Nephron progenitor cell (in vitro differentiated cells): Measurements from ENCODE around the gene SMAD3.

Experiments
- DNase-seq: peaks from one replicate; pipeline ENCODE4 v3.0.0; 2021
- H3K27ac Mint-ChIP-seq: 2 replicates; pipeline ENCODE4 v1.8.0; 2021; ENCODE audit warnings: mild to moderate bottlenecking, moderate library complexity, mixed read lengths
- H3K27me3 Mint-ChIP-seq: 2 replicates; pipeline ENCODE4 v1.8.0; 2021; ENCODE audit warnings: mild to moderate bottlenecking, low read depth, mixed read lengths; ENCODE audit not compliant: poor library complexity
- H3K36me3 Mint-ChIP-seq: 2 replicates; pipeline ENCODE4 v1.8.0; 2021; ENCODE audit warnings: low read depth, mixed read lengths
- H3K4me1 Mint-ChIP-seq: 2 replicates; pipeline ENCODE4 v1.8.0; 2021; ENCODE audit warnings: mixed read lengths
- H3K4me3 Mint-ChIP-seq: 2 replicates; pipeline ENCODE4 v1.8.0; 2021; ENCODE audit warnings: mild to moderate bottlenecking, moderate library complexity, mixed read lengths
- H3K9me3 Mint-ChIP-seq: 2 replicates; pipeline ENCODE4 v1.8.0; 2021; ENCODE audit warnings: mild to moderate bottlenecking, moderate library complexity, mixed read lengths
- TF ChIP-seq, protein P1 (sequence below): fragments of 200-600 bp; sonication (generic); IDR thresholded peaks from 2 replicates; pipeline ENCODE4 v1.5.0; 2021; ENCODE audit warnings: antibody characterized with exemption

SMAD3 gene

DNA sequence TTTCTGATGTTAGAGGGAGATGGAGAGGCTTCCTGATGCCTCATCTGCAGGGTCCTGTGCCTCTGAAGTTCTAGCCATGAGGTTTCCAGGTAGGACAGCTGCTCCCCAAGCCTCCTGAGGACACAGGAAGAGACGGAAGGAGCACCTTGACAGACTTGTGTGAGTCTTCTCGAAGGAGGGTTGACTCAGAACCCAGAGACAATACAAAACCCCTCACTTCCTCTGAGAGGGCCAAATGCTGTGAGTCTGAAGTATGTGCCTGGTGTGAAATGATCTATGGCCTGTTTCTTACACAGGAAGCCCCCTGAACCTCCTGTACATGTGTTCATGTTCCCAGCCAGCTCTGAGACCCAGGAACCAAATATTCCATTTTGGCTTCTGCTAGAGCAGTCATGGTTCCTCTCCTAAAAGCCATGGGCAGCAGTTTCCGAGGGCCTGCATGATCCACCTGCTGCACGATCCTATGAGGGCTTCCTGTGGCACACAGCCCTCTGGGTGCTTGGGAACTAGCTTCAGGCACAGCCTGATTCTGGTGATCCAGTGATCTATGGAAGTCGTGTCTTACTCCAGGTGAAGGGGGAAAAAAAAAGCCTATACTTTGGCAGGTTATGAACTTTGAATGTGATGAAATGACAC is 126.9 kb downstream of the SMAD3 start:
- no peak for DNase-seq
- Mint-ChIP-seq H3K4me1 (peaks cover 23% of the 10 kb centered on the region), H3K27ac (no peak overlapping the region), H3K9me3 (no peaks in the 10 kb centered on the region), H3K36me3 (peaks cover 82% of the 10 kb centered on the region), H3K27me3 (peaks cover 5% of the 10 kb centered on the region), H3K4me3 (no peak overlapping the region)
- TF ChIP-seq, protein P1, sequence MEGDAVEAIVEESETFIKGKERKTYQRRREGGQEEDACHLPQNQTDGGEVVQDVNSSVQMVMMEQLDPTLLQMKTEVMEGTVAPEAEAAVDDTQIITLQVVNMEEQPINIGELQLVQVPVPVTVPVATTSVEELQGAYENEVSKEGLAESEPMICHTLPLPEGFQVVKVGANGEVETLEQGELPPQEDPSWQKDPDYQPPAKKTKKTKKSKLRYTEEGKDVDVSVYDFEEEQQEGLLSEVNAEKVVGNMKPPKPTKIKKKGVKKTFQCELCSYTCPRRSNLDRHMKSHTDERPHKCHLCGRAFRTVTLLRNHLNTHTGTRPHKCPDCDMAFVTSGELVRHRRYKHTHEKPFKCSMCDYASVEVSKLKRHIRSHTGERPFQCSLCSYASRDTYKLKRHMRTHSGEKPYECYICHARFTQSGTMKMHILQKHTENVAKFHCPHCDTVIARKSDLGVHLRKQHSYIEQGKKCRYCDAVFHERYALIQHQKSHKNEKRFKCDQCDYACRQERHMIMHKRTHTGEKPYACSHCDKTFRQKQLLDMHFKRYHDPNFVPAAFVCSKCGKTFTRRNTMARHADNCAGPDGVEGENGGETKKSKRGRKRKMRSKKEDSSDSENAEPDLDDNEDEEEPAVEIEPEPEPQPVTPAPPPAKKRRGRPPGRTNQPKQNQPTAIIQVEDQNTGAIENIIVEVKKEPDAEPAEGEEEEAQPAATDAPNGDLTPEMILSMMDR, result no peak

DNA sequence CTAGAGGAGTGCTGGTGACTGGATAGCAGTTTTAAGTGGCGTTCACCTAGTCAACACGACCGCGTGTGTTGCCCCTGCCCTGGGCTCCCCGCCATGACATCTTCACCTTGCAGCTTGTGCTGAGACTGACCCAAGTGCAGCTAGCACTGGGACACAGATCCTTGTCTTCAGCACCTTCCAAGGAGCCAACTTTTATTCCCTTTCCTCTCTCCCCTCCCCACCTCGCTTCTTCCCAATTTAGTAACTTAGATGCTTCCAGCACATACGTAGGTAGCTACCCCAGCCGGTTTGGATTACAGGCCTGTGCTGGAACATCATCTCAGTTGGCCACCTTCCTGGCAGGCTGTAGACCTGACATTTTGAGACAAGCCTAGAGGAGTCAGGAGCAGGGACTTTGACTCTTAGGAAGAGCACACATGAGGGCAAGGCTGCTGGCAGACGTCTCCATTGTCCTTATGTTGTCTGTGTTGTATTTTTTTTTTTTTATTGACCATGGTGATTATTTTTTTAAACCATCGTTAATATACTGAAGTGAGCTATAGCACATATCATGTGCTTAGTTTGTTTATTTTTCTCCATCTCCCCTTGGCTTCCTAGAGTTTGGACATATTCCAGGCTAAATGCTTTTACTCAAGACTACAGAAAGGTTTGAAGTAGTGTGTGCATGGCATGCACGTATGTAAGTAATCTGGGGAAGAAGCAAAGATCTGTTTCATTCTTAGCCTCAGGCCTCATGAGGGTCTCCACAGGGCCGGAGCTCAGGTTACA is 128.0 kb downstream of the SMAD3 start:
- peak overlapping the region; percentile 57 for H3K27ac Mint-ChIP-seq
- H3K4me1 Mint-ChIP-seq, result peaks cover 25% of the 10 kb centered on the region
- TF ChIP-seq, protein P1, result no peak
- no peak overlapping the region for H3K4me3 Mint-ChIP-seq
- peaks cover 5% of the 10 kb centered on the region for H3K27me3 Mint-ChIP-seq
- no peak for DNase-seq
- peaks cover 84% of the 10 kb centered on the region for H3K36me3 Mint-ChIP-seq
- no peaks in the 10 kb centered on the region for H3K9me3 Mint-ChIP-seq

DNA sequence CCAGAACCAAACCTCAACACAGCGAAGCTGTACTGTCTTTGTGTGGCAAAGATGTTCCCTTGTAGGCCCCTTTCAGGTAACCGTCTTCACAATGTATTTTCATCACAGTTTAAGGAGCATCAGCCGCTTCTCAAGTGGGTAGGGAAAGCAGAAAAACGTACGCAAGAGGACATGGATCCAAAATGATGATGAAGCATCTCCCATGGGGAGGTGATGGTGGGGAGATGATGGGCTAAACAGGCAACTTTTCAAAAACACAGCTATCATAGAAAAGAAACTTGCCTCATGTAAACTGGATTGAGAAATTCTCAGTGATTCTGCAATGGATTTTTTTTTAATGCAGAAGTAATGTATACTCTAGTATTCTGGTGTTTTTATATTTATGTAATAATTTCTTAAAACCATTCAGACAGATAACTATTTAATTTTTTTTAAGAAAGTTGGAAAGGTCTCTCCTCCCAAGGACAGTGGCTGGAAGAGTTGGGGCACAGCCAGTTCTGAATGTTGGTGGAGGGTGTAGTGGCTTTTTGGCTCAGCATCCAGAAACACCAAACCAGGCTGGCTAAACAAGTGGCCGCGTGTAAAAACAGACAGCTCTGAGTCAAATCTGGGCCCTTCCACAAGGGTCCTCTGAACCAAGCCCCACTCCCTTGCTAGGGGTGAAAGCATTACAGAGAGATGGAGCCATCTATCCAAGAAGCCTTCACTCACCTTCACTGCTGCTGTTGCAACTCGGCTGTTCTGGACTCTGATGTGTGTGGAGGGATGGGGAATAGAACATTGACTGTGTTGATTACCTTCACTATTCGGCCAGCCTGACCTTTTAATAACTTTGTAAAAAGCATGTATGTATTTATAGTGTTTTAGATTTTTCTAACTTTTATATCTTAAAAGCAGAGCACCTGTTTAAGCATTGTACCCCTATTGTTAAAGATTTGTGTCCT is 129.0 kb downstream of the SMAD3 start:
- Mint-ChIP-seq H3K27ac (peak overlapping the region; percentile 57), H3K4me3 (no peak overlapping the region), H3K27me3 (peaks cover 5% of the 10 kb centered on the region), H3K9me3 (no peaks in the 10 kb centered on the region), H3K36me3 (peaks cover 79% of the 10 kb centered on the region), H3K4me1 (peaks cover 27% of the 10 kb centered on the region)
- TF ChIP-seq, protein P1, result no peak
- no peak for DNase-seq

DNA sequence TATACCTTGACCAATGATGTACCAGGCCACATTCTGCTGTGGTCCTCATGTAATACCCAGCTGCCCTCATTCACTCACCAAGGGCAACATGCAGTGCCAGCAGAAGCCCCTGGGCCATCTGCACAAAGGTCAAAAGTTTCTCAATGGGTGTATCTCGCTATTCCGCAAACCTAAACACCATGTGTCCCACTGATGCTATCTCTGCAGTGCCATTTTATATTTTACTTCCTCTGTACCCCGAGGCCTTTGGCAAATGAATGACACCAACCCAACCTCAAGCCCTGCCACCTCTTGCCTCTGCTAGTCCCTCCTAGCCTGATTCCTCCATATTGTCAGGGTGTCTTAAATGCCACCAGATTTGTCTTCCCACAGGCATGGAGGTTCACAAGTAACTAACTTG is 129.9 kb downstream of the SMAD3 start:
- Mint-ChIP-seq H3K9me3 (no peaks in the 10 kb centered on the region), H3K27me3 (no peaks in the 10 kb centered on the region), H3K36me3 (peaks cover 80% of the 10 kb centered on the region), H3K4me3 (no peak overlapping the region), H3K4me1 (peaks cover 35% of the 10 kb centered on the region), H3K27ac (no peak overlapping the region)
- DNase-seq, result no peak
- TF ChIP-seq, protein P1, result no peak

DNA sequence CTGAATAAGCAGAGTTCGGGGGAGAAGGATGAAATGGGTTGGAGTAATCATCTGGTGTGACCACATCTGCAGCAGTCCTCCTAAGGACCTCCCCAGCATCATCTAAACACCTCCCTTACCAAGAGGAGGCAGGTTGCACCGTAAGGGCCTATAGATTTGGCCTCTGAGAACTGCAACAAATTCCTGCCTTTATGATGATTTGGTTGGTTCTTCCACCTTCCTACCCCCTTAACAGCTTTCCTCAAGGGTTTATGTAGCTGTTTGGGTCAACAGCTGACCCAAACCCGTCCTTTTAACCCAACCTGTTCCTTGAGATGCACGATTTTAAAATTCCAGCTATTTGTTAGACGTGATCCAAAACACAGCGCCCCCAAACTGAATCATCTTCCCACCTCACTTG is 130.8 kb downstream of the SMAD3 start:
- Mint-ChIP-seq H3K9me3 (no peaks in the 10 kb centered on the region), H3K27me3 (no peaks in the 10 kb centered on the region), H3K4me3 (no peak overlapping the region), H3K4me1 (peaks cover 41% of the 10 kb centered on the region), H3K36me3 (peaks cover 77% of the 10 kb centered on the region), H3K27ac (peak overlapping the region; percentile 11)
- DNase-seq, result no peak
- TF ChIP-seq, protein P1, result no peak
